Activated T-helper 1 cell treated with Interleukin-2 at 50 U/mL for 16 hours (primary cell): ENCODE data around the gene DSN1.

ENCODE experiments used
- DNase-seq: peaks from one replicate; pipeline ENCODE4 v3.0.0-alpha.2; 2020; ENCODE audit warnings: low read depth

Gene DSN1

DNA sequence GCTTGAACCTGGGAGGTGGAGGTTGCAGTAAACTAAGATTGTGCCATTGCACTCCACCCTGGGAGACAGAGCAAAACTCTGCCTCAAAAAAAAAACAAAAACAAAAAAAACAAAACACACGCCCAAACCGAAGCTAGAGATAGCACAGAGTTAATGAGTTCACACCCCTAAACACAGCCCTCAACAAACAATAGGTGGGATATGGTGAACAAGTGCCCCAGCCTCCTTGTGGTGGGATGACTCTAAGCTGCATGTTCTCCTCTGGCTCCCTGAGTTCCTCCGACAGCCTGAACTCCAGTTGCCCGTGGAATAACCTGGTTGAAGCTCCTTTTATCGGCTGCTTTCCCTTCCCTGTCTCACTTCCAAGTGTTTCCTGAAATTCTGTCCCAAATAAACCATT, 22.1 kb upstream of the DSN1 start:
- no peak for DNase-seq

DNA sequence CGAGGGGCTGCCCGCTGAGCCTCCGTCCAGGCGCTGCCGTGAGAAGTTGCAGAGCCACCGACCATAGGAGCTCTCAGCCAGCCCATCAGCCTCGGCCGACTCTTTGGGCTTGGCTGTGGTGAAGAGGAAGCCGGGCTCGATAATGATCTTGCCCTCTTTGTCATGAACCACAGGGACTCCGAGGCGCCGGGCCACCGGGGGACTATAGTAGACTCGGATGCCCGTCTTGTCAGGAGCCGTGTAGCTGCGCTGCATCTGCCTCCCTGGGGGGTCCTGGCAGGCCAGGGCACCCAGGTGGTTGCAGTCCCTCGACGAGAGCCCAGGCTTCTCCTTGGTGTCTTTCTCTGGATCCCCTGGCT, 20.5 kb upstream of the DSN1 start:
- no peak for DNase-seq

DNA sequence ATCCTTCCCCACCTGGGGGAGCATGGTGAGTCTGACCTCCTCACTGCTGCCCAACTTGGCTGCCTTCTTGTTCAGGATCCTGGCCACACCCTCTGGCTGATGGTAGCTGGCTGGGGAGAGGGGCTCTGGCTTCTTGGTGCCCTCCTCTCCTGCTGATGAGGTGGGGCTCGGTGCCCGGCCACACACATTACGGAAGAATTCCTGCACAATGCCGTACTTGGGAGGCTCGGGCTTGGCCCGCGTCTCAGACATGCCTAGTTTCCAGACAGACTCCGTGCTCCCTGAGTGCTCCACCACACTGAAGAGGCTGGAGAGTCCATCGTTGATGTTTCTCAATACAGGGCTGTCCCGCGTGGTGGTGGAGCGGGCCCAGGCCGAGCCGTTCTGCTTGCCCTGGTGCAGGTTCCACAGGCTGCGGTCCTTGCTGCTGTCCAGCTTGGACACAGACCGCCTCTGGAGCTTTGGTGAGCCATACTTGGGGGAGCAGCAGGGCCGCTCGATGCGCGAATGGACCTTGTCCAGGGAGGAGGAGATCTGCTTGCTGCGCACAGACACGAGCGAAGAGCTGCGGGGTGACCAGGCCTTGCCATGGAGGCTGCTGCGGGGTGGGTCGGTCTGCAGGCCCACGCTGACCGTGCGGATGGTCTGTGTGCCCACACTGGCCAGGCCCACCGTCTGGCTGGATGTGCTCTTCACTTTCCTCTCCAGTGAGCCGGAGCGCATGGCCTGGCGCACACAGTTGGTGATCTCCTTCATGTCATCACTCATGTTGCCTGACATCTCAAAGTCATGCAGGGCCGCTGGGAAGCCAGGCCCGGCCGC, 19.9 kb upstream of the DSN1 start:
- no peak for DNase-seq

DNA sequence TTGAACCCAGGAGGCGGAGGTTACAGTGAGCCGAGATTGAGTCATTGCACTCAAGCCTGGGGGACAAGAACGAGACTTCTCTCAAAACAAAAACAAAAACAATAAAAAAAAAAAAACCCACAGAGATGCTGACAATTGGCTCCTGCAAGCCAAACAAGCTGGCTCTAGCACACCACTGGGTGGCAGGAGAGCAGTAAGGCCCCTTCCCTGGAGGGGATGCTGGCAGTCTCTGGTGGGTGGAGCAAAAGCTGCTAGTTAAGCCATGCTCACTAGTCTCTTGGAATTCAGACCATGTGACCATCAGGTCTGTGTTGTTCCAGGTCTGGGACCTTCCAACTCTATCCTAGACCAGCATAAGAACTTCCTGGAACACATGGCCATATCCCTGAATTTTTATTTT, 18.9 kb upstream of the DSN1 start:
- no peak for DNase-seq

DNA sequence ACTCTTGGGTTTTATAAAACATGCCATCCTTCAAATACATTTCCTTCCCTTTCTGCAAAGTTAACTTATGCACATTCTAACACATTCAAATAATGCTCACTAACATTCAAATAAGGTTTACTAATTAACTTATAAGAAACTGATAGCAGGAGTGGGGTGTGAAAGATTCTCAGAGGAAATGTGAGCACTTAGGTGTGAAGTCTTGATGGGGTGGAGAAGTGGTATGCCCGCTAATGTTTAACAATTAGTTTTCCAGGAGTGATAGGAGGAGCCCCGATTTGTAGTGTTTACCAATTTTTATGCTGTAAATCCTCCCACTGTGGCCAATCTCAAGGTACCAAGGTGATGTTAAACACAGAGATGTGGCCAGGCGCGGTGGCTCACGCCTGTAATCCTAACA, 18.3 kb upstream of the DSN1 start:
- DNase-seq = no peak

DNA sequence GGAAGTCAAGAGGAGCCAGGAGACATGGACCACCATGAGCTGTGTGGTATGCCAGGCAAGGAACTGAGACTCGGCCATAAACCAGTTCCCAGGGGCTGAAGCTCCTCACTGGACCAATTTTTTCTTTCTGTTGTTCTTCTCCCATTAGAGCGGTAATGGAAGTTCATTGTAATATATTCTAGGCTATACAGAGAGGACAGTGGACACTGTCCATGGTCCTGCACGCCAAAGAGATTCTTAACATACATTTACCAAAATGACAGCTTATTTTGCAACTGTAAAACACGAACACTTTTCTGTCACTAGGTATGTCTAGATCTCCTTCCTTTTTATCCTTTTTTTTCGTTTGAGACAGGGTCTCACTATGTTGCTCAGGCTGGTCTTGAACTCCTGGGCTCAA, 13.1 kb upstream of the DSN1 start:
- no peak for DNase-seq

DNA sequence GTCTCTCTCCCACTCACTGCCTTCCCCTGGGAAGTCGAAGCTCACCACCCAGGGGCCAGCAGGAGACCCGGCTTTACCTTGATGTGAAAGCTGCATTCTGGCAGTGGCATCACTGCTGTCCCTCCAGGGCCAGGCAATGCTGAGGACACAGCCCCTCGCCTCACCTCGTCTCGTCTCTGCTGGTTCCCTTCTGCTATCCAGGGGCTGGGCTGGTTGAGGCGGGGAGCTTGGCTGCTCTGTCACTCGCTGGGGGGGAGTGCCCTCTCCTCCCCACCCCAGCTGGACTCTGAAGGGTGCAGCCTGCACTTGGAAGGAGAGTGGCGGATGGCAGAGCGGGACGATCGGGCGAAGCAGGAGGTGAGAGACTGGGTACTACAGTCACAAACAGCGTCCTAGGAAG, 12.7 kb upstream of the DSN1 start:
- no peak for DNase-seq

DNA sequence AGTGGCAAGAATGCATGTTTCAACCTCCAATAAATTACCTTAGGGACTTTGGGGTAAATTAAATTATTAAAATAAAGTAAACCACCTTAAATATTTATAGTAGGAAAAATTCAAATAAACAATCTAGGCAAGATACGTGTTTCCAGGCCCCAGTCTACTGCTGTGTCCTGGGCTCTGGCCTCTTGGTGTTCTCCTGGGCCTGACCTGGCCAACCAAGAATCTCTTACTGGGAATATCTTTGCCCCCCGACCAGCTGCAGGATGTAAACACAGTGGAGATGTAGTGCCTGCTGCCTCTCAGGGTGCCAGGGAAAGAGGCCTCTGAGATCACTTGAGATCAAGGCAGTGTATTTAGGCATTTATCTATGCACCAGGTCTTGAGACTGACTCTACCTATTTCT, 11.7 kb upstream of the DSN1 start:
- no peak for DNase-seq

DNA sequence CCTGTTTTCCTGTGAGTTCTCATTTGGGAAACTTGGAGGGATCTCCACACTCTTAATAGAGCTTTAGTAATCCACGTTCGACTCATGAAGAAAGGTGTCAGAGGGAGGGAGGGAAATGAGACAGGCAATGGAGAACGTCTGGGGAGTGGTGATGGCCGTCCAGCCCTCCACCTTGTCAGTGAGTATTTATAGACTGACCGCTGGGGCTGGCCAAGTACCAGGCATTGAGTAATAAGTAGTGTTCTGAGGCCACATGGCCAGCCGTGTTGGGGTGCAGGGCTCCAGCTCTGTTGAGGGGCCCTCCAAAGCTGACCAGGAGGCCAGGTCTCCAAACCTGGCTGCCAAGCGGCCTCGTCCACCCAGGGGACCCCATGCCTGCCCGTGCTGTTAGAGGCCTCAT, 11.3 kb upstream of the DSN1 start:
- no peak for DNase-seq

DNA sequence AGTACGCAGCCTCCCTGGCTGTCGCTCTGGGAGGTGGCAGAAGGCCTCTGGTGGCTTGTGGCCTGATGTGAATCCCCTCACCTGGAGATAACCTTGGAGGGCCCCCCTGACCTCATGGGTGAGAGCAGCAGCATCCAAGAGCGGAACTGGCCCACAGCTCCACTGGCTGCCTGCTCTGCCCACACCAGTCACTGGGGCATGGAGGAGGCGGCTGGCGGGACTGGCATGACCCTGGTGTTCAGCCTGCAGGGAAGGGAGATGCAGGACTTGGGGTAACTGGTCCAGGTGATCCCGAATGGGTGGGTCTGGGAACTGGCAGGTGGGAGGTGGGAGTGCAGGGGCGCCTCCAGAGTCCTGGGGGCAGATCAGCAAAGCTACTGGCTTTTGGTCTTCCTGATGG, 10.6 kb upstream of the DSN1 start:
- DNase-seq = no peak

DNA sequence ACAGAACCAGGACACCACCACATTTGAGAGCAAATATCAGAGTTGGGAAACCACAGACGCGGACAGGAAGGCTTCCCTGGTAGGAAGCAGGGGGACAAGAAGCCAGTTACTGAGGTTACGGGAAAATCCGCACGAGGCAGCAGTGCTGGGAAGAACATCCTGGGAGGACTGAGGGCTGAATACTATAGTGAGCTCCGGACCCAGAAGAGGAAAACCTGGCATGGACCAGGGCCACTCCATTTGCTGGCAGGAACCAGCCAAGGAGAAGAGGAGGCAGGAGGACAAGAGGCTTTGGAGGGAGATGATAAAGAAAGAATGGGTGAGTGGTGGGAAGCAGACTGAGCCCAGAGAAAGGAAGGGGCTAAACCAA, 6.1 kb upstream of the DSN1 start:
- no peak for DNase-seq

DNA sequence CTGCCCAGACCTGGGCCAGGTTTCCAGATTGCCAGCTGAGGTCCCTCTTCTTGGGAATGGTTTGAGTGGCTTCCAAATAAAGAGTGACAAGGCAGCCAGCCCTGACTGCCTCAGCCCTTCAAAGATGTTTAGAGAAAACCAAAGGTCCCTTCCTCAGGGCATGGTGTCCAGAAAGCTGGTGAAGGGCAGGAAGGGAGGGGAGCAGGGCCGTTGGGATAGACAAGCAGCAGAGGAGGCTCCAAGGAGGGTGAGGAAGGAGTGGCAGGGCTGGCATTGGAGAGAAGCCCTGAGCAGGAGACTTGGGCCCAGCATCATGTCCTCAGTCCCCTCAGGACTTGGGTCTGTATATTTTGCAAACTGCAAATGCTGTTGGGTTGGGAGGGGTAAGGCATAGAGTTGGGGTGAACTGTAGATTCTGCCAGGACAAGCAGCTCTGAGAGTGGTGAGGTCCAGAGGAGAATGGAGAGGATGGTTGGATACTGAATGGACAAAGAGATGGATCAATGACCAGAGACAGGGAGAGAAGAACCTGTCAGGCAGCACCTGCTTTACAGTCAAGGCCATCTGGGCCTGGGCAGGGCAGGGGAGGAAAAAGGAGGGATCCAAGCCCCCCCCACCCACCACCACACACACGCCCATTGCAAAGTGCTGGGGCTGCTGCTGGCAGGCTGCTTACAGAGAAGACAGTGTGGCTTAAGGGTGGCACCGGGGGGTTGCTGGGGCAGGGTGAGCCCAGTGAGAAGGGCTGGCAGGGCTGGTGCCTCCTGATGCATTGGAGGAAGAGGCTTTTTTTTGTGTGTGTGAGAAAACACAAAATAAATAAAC, 5.5 kb upstream of the DSN1 start:
- no peak for DNase-seq

DNA sequence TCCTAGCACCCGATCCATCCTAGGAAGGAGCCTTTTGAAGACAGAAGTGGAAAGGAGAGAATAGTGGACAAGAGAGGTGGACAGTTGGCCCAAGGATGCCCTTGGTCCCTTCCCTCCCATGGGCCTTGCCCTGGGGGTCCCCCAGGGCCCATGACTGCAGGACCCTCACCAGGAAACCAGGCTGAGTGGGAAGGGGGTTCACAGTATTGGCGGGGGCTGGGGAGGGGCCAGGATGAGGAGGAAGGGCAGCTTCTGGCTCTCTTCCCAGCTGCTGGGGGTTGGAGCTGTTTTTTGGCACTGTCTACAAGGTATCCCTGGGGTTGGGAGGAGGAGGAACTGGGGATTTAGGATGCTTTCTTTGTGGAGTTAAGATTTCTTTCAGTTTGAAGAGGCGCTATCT, 4.0 kb upstream of the DSN1 start:
- DNase-seq = no peak

DNA sequence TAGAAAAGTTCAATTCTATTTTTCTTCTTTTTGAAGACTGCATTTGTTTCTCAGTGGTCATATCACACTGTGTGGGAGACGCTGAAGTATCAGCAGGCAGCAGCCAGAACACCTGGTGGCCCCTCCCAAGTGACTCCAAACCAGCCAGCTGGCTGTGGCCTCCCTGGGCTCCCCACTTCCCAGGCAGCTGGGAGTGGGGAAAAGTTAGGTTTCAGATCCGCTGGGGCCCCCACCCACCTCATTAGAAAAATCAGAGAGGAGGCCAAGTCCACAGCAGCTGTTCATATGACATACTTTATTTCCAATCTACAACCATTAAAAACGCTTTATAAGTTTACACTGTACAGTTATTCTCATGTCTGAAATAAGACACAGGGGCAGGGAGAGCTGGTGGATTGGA, 3.6 kb upstream of the DSN1 start:
- DNase-seq = no peak

DNA sequence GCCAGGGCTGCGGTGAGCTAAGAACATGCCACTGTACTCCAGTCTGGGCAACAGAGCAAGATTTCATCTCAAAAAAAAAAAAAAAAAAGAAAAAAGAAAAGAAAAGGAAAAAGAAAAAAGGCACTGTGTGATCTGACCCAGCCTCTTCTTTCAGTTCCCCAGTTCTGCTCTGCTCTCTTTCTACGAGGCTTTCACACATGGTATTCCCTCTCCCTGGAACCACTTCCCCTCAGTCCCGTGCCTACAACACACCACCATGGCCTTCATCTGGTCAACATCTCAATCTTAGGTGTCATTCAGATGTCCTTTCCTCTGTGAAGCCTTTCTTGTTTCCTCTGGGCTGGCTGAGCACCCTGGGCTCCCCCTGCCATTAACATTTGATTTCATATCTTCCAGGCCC, 2.3 kb upstream of the DSN1 start:
- no peak for DNase-seq

DNA sequence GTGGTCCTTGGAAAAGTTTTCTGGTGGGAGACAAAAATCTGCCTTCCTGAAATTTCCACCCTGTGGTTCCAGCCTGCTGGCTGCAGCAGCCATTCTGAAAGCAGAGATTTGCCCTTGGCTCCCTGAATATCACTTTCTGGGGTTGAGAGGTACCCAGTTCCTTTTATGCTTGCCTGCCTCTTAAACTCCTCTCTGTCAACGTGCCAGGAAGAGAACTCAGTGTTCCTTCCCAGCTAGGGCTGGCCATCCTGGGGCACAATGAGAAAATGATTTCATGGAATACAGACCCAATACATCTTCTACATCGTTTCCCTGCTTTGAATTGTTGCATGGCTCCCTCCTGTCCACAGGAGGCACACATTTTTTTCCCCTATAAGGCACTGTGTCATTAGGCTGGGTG, 1.6 kb upstream of the DSN1 start:
- no peak for DNase-seq

DNA sequence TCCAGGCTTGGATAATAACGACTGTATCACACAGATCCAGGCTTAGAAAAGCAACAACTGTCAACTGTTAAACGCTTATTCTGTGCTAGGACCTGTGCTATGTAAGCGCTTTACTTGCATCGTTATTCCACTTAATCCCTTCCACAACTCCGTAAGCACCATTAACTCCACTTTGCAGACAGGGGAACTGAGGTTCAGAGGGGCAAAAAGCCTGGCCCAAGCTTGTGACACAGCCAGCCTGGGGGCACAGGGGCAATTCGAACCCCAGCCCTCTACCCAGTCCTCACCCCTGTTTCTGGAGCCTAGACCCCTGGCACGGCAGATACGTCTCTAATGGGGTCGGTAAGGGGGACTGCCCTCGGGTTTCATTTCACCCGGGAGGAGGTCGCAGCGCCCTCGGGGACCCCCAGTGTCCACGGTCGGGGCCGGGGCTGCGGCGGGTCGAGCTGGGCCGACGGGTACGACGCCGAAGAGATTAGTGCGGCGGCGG, 411 bp downstream of the DSN1 start:
- DNase-seq = no peak

DNA sequence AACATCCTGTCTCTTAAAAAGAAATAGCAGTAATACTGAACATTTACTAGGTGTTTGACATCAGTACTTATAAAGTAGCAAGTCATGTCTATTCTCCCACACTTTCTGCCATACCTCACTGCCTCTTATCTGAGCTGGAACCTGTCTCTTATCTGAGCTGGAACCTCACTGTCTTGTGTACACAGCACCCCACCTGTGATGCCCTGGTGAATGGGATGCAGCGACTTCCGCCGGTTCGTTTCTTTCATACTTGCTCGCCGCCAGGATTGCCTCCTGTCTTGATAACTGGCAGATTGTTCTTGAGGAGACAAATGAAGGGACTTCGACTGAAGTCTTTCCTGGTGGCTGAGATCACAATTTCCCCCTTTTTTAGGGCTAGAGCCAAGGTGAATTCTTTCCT, 2.9 kb downstream of the DSN1 start:
- DNase-seq = no peak

DNA sequence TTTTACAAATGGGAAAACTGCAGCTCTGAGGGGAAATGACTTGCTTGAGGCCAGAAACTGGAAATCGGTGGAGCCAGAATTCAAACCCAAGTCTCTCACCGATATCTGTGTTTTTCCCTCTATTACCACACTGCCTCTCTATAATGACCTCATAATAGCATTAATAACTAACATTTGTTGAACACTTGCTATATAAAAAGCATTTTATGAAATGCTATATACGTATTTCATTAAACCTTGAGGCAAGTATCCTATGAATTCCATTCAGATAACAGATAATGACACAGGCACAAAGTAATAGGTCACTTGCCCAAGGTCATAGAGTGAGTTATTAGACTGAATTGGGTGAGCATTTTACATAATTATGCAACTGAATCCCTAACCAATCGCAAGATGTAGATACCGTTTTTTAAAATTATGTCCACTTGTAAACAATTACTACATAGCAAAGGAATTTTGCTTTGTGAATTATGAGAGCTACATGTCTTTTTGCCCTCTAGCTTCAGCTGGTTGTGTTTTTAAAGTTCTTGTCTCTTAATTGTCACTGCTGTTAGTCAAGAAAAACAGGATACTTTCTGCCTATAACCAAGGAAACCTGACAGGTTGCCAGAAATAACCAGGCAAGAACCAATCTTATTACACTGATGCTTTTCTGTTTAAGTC, 4.7 kb downstream of the DSN1 start:
- no peak for DNase-seq

DNA sequence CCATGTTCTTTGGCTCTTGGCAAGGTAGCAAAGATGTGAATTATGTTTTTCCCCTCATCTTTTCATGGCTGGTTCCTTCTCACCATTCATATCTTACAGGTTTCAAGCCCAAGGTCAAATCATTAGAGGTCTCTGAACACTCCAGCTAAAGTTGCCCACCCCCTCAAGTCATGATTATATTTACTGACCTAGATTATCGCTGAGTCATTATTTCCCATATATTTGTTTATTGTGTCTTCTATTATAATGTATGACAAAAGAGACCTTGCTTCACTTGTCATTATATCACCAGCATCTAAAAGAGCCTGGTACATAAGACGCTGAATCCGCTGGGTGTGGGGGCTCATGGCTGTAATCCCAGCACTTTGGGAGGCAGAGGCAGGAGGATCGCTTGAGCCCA, 12.4 kb downstream of the DSN1 start:
- DNase-seq = no peak

DNA sequence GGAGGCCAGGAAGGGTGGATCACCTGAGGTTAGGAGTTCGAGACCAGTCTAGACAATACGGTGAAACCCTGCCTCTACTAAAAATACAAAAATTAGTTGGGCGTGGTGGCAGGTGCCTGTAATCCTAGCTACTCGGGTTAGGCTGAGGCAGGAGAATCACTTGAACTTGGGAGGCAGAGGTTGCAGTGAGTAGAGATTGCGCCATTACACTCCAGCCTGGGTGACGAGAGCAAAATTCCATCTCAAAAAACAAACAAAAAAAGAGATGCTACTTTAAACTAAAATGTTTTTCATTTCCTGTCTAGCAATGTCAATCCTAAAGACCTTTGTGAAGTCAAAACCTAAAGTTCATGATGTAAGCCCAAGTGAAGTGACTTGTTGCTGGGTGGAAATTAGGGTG, 12.9 kb downstream of the DSN1 start:
- no peak for DNase-seq

DNA sequence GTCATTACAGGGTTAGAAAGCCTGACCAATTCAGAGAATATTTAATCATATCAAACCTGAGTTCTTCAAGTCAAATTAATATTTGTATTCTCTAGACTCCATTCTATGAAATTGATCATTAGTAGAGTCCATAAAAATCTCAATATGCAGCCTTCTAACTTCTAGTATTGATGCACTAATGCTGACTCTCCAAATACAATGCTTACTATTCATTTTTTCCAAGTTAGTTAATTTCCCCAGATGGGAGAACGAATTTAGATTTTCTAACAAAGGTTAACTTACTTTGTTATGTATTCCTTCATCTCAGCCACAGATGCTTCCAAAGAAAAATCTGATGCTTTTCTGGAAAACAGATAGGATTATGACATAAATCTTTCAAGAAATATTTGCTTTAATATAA, 15.3 kb downstream of the DSN1 start:
- no peak for DNase-seq

DNA sequence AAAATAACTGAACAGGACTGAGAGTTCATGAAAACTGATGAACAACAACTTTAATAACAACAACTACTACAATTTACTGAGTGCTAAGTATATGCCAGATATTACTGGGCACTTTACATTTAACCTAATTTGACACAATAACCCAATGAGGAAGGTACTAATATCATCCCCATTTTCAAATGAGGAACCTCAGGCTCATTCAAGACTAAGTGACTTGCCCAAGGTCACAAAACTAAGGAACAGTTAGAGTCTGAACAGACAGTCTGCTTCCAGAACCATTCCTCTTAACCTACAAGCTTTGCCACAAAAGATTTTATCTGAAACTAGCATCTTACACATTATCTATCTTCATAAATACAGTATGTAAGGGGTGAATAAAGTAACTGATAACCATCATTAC, 17.1 kb downstream of the DSN1 start:
- DNase-seq = no peak
